Measurements from ENCODE around the gene PHGDH.

Gene PHGDH

GRCh38 chr1:119711804-119712341, at the start of gene PHGDH:
PHGDH (plus strand) TSS chr1:119711934; CDS start chr1:119712023, 89 bp downstream.
- peak; percentile 69 for DNase-seq
- H3K9me3 Mint-ChIP-seq = no peaks in the 10 kb centered on the region

GRCh38 chr1:119662034-119662437, 49.7 kb upstream of the PHGDH start:
- Mint-ChIP-seq H3K9me3 (no peaks in the 10 kb centered on the region), H3K36me3 (ENCODE audit: low read depth) (no peaks in the 10 kb centered on the region), H3K4me3 (no peak overlapping the region), H3K4me1 (peaks cover 14% of the 10 kb centered on the region), H3K27me3 (ENCODE audit: low read depth, poor library complexity) (no peaks in the 10 kb centered on the region), H3K27ac (no peak overlapping the region)
- TF ChIP-seq CTCF (IDR thresholded peaks at IDR 0.05) = no peak
- no peak for DNase-seq

More at GRCh38 chr1:119711804-119712341, at the start of gene PHGDH:
- peaks cover 4% of the 10 kb centered on the region for H3K36me3 Mint-ChIP-seq (ENCODE audit: low read depth)
- H3K27me3 Mint-ChIP-seq (ENCODE audit: low read depth, poor library complexity) = no peaks in the 10 kb centered on the region
- TF ChIP-seq CTCF (IDR thresholded peaks at IDR 0.05) = no peak
- peak within 1 kb of the TSS; percentile 97 for H3K4me3 Mint-ChIP-seq
- H3K27ac Mint-ChIP-seq = peak within 1 kb of the TSS; percentile 98
- H3K4me1 Mint-ChIP-seq = peaks cover 47% of the 10 kb centered on the region

GRCh38 chr1:119664067-119664466, 47.7 kb upstream of the PHGDH start:
- Mint-ChIP-seq H3K27ac (no peak overlapping the region), H3K36me3 (ENCODE audit: low read depth) (no peaks in the 10 kb centered on the region), H3K27me3 (ENCODE audit: low read depth, poor library complexity) (no peaks in the 10 kb centered on the region), H3K4me3 (no peak overlapping the region), H3K9me3 (no peaks in the 10 kb centered on the region), H3K4me1 (peaks cover 14% of the 10 kb centered on the region)
- no peak for DNase-seq
- TF ChIP-seq CTCF (IDR thresholded peaks at IDR 0.05) = no peak

- Mint-ChIP-seq H3K9me3 (peaks cover 4% of the 10 kb centered on the region), H3K27me3 (ENCODE audit: low read depth, poor library complexity) (peaks cover 4% of the 10 kb centered on the region), H3K4me3 (no peak overlapping the region), H3K36me3 (ENCODE audit: low read depth) (no peaks in the 10 kb centered on the region), H3K27ac (no peak overlapping the region), H3K4me1 (peaks cover 6% of the 10 kb centered on the region)
- no peak for DNase-seq
- no peak for TF ChIP-seq CTCF (IDR thresholded peaks at IDR 0.05)
These were observed 44.6 kb upstream of the PHGDH start for GRCh38 chr1:119667173-119667572.

- H3K27ac Mint-ChIP-seq = no peak overlapping the region
- peaks cover 4% of the 10 kb centered on the region for H3K9me3 Mint-ChIP-seq
These were observed 40.8 kb upstream of the PHGDH start for GRCh38 chr1:119670898-119671297.

More at GRCh38 chr1:119670898-119671297, 40.8 kb upstream of the PHGDH start:
- H3K36me3 Mint-ChIP-seq (ENCODE audit: low read depth) = no peaks in the 10 kb centered on the region
- H3K4me1 Mint-ChIP-seq = peaks cover 25% of the 10 kb centered on the region
- no peak overlapping the region for H3K4me3 Mint-ChIP-seq
- DNase-seq = no peak
- no peak for TF ChIP-seq CTCF (IDR thresholded peaks at IDR 0.05)
- peaks cover 8% of the 10 kb centered on the region for H3K27me3 Mint-ChIP-seq (ENCODE audit: low read depth, poor library complexity)

Measured in nephron progenitor cell (in vitro differentiated cells).